GM12891 (cell line): Measurements from ENCODE around the gene PPCS. TPM values are rescaled to one million over a fixed set of nuclear protein-coding genes. Genes with fewer than 3 reads are reported as not detected.

ENCODE experiments used
- DNase-seq: peaks from one replicate; pipeline ENCODE4 v3.0.0; 2011; ENCODE audit warnings: low spot score; ENCODE audit not compliant: insufficient read length
- FAIRE-seq: peaks from 2 replicates; lab custom pipeline; 2011; peaks lifted over from hg19 to GRCh38; lab: Jason Lieb, UNC
- PAX5 ChIP-seq: IDR thresholded peaks from 2 replicates; pipeline ENCODE4 v1.6.1; 2011; ENCODE audit warnings: low read length, moderate library complexity, mild to moderate bottlenecking; ENCODE audit not compliant: insufficient read depth, severe bottlenecking
- POLR2A ChIP-seq: IDR thresholded peaks from 2 replicates; pipeline ENCODE4 v1.6.1; 2011; ENCODE audit warnings: low read depth, low read length, control low read depth
- POLR2AphosphoS5 ChIP-seq: IDR thresholded peaks from 2 replicates; pipeline ENCODE4 v1.6.1; 2011; ENCODE audit warnings: low read depth, low read length, control low read depth
- POU2F2 ChIP-seq: IDR thresholded peaks from 2 replicates; pipeline ENCODE4 v1.6.1; 2011; ENCODE audit warnings: low read depth, mild to moderate bottlenecking, control low read depth, low read length, moderate library complexity
- SPI1 ChIP-seq: IDR thresholded peaks from 2 replicates; pipeline ENCODE4 v1.6.1; 2011; ENCODE audit warnings: low read depth, low read length, control low read depth
- TAF1 ChIP-seq: IDR thresholded peaks from 2 replicates; pipeline ENCODE4 v1.6.1; 2011; ENCODE audit warnings: low read depth, low read length, control low read depth
- polyA plus RNA-seq: library from polyadenylated mRNA; unstranded; fragments of >200 nt; gene quantifications from one replicate; pipeline ENCODE4 v1.2.1, GENCODE V29; 2012; ENCODE audit warnings: low read depth, missing spikeins, inconsistent platforms; ENCODE audit not compliant: missing spikeins

Gene PPCS
- 49.1 TPM for polyA plus RNA-seq

- FAIRE-seq (peak; percentile 98), DNase-seq (peak; percentile 86)
- TF ChIP-seq SPI1 (no peak; the same call in 1 of the 2 replicates), TAF1 (peak; percentile 77), POU2F2 (no peak), POLR2AphosphoS5 (peak; percentile 93), POLR2A (peak; percentile 94), PAX5 (peak; percentile 30)
Observed at GRCh38 chr1:42456010-42456753, at the start of gene PPCS, which contains the start of gene ZMYND12. PPCS (plus strand) TSS chr1:42456543; CDS start chr1:42456566, 23 bp downstream. ZMYND12 (minus strand) TSS chr1:42456022; CDS start chr1:42455997, 25 bp downstream.

DNA sequence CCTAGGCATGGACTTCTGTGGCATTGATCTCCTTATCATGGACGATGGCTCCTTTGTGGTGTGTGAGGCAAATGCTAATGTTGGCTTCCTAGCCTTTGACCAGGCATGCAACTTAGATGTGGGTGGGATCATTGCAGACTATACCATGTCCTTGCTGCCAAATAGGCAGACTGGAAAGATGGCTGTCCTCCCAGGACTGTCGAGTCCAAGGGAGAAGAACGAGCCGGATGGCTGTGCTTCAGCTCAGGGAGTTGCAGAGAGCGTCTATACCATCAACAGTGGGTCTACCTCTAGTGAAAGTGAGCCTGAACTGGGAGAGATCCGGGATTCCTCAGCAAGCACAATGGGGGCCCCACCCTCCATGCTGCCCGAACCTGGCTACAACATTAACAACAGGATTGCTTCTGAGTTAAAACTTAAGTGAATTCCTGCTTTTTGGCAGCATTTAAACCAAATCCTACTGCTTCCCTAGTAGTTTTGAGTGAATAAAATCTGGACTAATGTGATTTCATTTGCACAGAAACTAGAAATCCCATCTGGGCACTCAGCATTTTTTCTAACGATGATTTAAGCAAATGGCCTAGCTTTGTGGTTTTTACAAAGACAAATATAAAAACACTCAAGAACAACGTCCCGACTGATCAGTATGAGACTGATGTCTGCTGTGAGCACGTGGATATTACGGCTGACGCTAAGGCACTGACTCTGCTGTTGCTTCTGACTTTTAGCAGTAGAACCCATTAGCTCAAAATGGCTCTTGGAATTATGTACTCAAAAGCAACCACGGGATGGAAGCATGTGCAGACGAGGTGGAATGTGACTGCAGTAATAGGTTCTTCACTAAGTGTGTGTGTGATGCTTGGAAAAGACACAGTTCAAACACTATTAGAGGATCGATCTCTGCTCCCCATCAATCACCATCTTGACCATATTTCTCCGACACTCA lies 41.5 kb upstream of the PPCS start:
- TF ChIP-seq POU2F2, result no peak
- TF ChIP-seq TAF1, result no peak
- TF ChIP-seq SPI1, result no peak
- no peak for TF ChIP-seq POLR2AphosphoS5
- no peak for TF ChIP-seq POLR2A
- no peak for TF ChIP-seq PAX5
- no peak for FAIRE-seq
- no peak for DNase-seq

DNA sequence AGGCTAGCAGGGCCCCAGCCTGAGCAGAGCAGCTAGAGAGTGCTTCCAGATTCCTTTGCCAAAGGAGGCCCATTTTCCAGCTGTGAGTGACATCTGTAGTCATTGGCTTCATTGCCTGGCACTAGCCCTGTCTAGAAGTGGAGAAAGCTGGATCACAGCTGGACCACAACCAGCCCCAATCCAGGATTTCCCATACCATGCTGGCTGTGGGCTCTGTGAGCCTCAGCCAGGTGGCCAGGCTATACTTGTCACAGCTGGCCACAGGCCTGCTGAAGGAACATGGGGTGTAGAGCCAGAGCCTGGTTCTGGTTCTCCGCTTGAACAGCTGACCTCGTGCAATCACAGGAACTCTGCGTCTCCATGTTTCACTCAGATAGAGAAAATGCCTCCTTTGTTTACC lies 39.2 kb upstream of the PPCS start:
- TF ChIP-seq POLR2AphosphoS5, result no peak
- no peak for TF ChIP-seq TAF1
- no peak for TF ChIP-seq PAX5
- TF ChIP-seq SPI1, result no peak
- TF ChIP-seq POU2F2, result no peak
- no peak for TF ChIP-seq POLR2A
- DNase-seq, result no peak
- no peak for FAIRE-seq

DNA sequence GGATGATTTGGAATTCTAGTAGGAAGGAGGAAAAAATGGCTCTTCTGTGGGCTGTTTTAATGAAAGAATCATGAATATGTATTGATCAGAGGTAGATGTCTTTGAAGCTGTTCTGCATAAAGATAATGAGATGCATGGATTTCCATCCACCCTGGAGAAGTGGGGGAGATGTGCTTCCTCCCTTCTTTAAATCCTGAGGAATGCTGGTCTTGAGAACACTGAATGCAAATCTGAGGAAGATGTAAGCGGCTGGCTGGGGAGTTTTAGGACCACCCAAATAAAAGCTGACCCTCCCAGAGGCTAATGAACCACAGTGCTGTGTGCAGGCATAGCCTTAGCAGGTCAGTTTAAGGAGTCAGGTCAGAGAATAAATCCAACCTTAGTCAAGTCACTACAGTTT lies 37.8 kb upstream of the PPCS start:
- DNase-seq (no peak), FAIRE-seq (no peak)
- no peak for TF ChIP-seq PAX5
- no peak for TF ChIP-seq POLR2A
- no peak for TF ChIP-seq SPI1
- TF ChIP-seq POU2F2, result no peak

GRCh38 chr1:42419126-42419821 lies 37.1 kb upstream of the PPCS start:
- TF ChIP-seq TAF1 (no peak), SPI1 (no peak), POU2F2 (no peak), PAX5 (no peak), POLR2A (no peak), POLR2AphosphoS5 (no peak)
- FAIRE-seq, result no peak
- DNase-seq, result no peak

GRCh38 chr1:42420121-42420520 lies 36.2 kb upstream of the PPCS start:
- FAIRE-seq, result no peak
- TF ChIP-seq POU2F2 (no peak), POLR2AphosphoS5 (no peak), TAF1 (no peak), SPI1 (no peak), POLR2A (no peak), PAX5 (no peak)
- DNase-seq, result no peak

- DNase-seq (no peak), FAIRE-seq (no peak)
- TF ChIP-seq PAX5 (no peak), POU2F2 (no peak), TAF1 (no peak), SPI1 (no peak), POLR2A (no peak), POLR2AphosphoS5 (no peak)
Observed at GRCh38 chr1:42420911-42421585, 35.3 kb upstream of the PPCS start.

DNA sequence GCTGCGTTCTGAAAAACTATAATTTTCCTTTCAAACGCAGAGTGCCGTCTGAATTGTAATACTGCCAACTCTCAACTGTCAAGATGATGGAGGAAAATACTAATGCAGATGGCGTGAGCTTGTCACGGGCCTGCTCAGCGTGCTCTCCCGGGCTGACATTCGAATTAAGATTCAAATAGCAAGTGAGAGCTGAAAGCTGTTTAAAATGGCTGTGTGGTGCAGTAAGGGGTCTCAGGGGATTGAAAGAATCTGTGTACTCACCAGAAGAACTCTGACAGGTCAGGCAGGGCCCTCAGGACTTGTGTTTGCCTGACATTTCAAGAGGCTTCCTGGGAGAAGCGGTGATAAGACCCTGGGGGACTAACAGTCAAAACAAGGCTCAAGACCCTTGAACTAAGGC lies 33.6 kb upstream of the PPCS start:
- DNase-seq, result no peak
- FAIRE-seq, result no peak
- no peak for TF ChIP-seq POLR2AphosphoS5
- TF ChIP-seq POU2F2, result no peak
- TF ChIP-seq TAF1, result no peak
- TF ChIP-seq POLR2A, result no peak
- TF ChIP-seq SPI1, result no peak
- no peak for TF ChIP-seq PAX5
